ENCODE results near the gene PIK3IP1. TPM values are rescaled to one million over a fixed set of nuclear protein-coding genes. Genes with fewer than 3 reads are reported as not detected.
"Not testable (repeated sequence)": the region's sequence is repeated elsewhere in the genome, so short reads cannot be mapped to it uniquely, and the experiment has no call there.

The PIK3IP1 gene
- total and polyA plus RNA-seq, 4 donors: 3.1 to 7.8 (median 6.0) TPM

DNA sequence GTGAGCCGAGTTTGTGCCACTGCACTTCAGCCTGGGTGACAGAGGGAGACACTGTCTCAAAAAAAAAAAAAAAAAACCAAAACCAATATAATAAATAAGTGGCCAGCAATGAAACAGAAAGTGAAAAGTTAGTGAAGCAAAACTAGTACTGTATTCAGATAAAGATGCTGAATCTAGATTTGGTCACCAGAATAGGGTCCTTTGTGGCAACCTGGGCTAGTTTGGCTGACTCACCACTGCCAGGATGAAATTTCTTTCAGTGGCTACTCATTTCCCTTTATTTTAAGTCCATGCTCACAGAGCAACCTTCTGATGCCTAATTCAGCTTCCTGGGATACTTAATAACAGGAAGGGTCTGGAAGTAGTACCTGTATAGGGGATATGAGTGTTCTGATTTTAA is 54.2 kb downstream of the PIK3IP1 start:
- no peak overlapping the region for H3K4me3 ChIP-seq (ENCODE audit: low read depth in 1 of 3, low read length in 3 of 3)
- H3K36me3 ChIP-seq (ENCODE audit: control insufficient read depth in 4 of 4, insufficient read depth in 3 of 4, low read depth in 1 of 4, low read length in 3 of 4): peaks cover 0 to 4% (median 0%) of the 10 kb centered on the region in 4 donors
- 87% methylated on average over 1 of the region's 1 CpG for whole genome bisulfite sequencing
- H3K9ac ChIP-seq (ENCODE audit: low read depth in 1 of 2, low read length in 2 of 2): no peak overlapping the region
- no peak overlapping the region for H3K27ac ChIP-seq (ENCODE audit: low read depth in 1 of 2, low read length in 2 of 2)
- no peak for TF ChIP-seq YY1 (IDR thresholded peaks at IDR 0.05)
- TF ChIP-seq EGR1 (IDR thresholded peaks at IDR 0.05; ENCODE audit: low read depth in 2 of 2): no peak
- TF ChIP-seq GABPA (IDR thresholded peaks at IDR 0.05 in 1 of 2, conservative IDR thresholded peaks at IDR 0.05 in 1 of 2): no peak
- TF ChIP-seq SP1 (IDR thresholded peaks at IDR 0.05): no peak
- TF ChIP-seq, protein P1, sequence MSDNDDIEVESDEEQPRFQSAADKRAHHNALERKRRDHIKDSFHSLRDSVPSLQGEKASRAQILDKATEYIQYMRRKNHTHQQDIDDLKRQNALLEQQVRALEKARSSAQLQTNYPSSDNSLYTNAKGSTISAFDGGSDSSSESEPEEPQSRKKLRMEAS (IDR thresholded peaks at IDR 0.05): no peak
- TF ChIP-seq, protein P2, sequence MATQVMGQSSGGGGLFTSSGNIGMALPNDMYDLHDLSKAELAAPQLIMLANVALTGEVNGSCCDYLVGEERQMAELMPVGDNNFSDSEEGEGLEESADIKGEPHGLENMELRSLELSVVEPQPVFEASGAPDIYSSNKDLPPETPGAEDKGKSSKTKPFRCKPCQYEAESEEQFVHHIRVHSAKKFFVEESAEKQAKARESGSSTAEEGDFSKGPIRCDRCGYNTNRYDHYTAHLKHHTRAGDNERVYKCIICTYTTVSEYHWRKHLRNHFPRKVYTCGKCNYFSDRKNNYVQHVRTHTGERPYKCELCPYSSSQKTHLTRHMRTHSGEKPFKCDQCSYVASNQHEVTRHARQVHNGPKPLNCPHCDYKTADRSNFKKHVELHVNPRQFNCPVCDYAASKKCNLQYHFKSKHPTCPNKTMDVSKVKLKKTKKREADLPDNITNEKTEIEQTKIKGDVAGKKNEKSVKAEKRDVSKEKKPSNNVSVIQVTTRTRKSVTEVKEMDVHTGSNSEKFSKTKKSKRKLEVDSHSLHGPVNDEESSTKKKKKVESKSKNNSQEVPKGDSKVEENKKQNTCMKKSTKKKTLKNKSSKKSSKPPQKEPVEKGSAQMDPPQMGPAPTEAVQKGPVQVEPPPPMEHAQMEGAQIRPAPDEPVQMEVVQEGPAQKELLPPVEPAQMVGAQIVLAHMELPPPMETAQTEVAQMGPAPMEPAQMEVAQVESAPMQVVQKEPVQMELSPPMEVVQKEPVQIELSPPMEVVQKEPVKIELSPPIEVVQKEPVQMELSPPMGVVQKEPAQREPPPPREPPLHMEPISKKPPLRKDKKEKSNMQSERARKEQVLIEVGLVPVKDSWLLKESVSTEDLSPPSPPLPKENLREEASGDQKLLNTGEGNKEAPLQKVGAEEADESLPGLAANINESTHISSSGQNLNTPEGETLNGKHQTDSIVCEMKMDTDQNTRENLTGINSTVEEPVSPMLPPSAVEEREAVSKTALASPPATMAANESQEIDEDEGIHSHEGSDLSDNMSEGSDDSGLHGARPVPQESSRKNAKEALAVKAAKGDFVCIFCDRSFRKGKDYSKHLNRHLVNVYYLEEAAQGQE (IDR thresholded peaks at IDR 0.05): no peak
- no peak for TF ChIP-seq TAF1 (conservative IDR thresholded peaks at IDR 0.05)
- TF ChIP-seq FOXA1 (IDR thresholded peaks at IDR 0.05): no peak
- TF ChIP-seq RXRA (IDR thresholded peaks at IDR 0.05): no peak
- no peak for TF ChIP-seq HNF4G (IDR thresholded peaks at IDR 0.05)
- TF ChIP-seq ATF3 (IDR thresholded peaks at IDR 0.05): no peak
- TF ChIP-seq, protein P3, sequence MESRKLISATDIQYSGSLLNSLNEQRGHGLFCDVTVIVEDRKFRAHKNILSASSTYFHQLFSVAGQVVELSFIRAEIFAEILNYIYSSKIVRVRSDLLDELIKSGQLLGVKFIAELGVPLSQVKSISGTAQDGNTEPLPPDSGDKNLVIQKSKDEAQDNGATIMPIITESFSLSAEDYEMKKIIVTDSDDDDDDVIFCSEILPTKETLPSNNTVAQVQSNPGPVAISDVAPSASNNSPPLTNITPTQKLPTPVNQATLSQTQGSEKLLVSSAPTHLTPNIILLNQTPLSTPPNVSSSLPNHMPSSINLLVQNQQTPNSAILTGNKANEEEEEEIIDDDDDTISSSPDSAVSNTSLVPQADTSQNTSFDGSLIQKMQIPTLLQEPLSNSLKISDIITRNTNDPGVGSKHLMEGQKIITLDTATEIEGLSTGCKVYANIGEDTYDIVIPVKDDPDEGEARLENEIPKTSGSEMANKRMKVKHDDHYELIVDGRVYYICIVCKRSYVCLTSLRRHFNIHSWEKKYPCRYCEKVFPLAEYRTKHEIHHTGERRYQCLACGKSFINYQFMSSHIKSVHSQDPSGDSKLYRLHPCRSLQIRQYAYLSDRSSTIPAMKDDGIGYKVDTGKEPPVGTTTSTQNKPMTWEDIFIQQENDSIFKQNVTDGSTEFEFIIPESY (IDR thresholded peaks at IDR 0.05): no peak
- no peak for TF ChIP-seq RAD21 (IDR thresholded peaks at IDR 0.05)
- TF ChIP-seq CTCF (IDR thresholded peaks at IDR 0.05; ENCODE audit: low read depth, low read length, missing input control): no peak
- TF ChIP-seq JUND (IDR thresholded peaks at IDR 0.05): no peak
- H3K4me1 ChIP-seq (ENCODE audit: control insufficient read depth in 4 of 4, insufficient read depth in 4 of 4, low read length in 3 of 4): peaks cover 0 to 5% (median 1%) of the 10 kb centered on the region in 4 donors
- no peaks in the 10 kb centered on the region for H3K27me3 ChIP-seq (ENCODE audit: control insufficient read depth in 4 of 4, insufficient read depth in 4 of 4, low read length in 3 of 4)
- no peak for DNase-seq (ENCODE audit: low spot score)
- H3K9me3 ChIP-seq (ENCODE audit: control insufficient read depth in 4 of 4, low read length in 3 of 4): no peaks in the 10 kb centered on the region

GRCh38 chr22:31236044-31236443 is 56.2 kb downstream of the PIK3IP1 start:
- not testable (repeated sequence) for H3K4me1 ChIP-seq (ENCODE audit: control insufficient read depth in 4 of 4, insufficient read depth in 4 of 4, low read length in 3 of 4); H3K4me3 ChIP-seq (ENCODE audit: low read depth in 1 of 3, low read length in 3 of 3); DNase-seq (ENCODE audit: low spot score); H3K36me3 ChIP-seq (ENCODE audit: control insufficient read depth in 4 of 4, insufficient read depth in 3 of 4, low read depth in 1 of 4, low read length in 3 of 4); H3K27ac ChIP-seq (ENCODE audit: low read depth in 1 of 2, low read length in 2 of 2); H3K9ac ChIP-seq (ENCODE audit: low read depth in 1 of 2, low read length in 2 of 2); H3K9me3 ChIP-seq (ENCODE audit: control insufficient read depth in 4 of 4, low read length in 3 of 4); H3K27me3 ChIP-seq (ENCODE audit: control insufficient read depth in 4 of 4, insufficient read depth in 4 of 4, low read length in 3 of 4)
- 98% methylated on average over 4 of the region's 4 CpGs for WGBS
